HK-2 (cell line): ENCODE measurements around the gene CNKSR3.

ENCODE experiments used
- DNase-seq: peaks from one replicate; pipeline ENCODE4 v3.0.0-alpha.2; 2018; ENCODE audit not compliant: unreplicated experiment

Gene CNKSR3

GRCh38 chr6:154350293-154350692, 160.2 kb downstream of the CNKSR3 start:
- DNase-seq: no peak

- DNase-seq: no peak
These were observed 162.5 kb downstream of the CNKSR3 start for GRCh38 chr6:154347981-154348380.

GRCh38 chr6:154345811-154346210, 164.7 kb downstream of the CNKSR3 start:
- no peak for DNase-seq

- DNase-seq: no peak
These were observed 166.8 kb downstream of the CNKSR3 start for GRCh38 chr6:154343473-154344308.

GRCh38 chr6:154341871-154342270, 168.6 kb downstream of the CNKSR3 start:
- no peak for DNase-seq

- DNase-seq: no peak
These were observed 169.1 kb downstream of the CNKSR3 start for GRCh38 chr6:154341336-154341735.
